Measurements from ENCODE around the gene RRM1. TPM values are rescaled to one million over a fixed set of nuclear protein-coding genes. Genes with fewer than 3 reads are reported as not detected.

RRM1 gene
- 54.4 and 69.5 TPM in 2 replicates for total RNA-seq

GRCh38 chr11:4094348-4095291 is at the start of gene RRM1:
Gene RRM1, plus strand, starts transcription at chr11:4094799. Its CDS starts 214 bp downstream, at chr11:4095013.

Other genes with a start within 250 kb of the RRM1 start
- 48.1 and 59.5 TPM in 2 replicates for gene STIM1, start 239.1 kb upstream of the RRM1 start, total RNA-seq